ENCODE data around the gene NDUFB4.

NDUFB4 gene

GRCh38 chr3:120596116-120596852 is at the start of gene NDUFB4 (continued):
- TF ChIP-seq ZSCAN16 (tag by site-specific recombination; IDR thresholded peaks at IDR 0.05) (no peak), ZEB2 (tag by site-specific recombination; IDR thresholded peaks at IDR 0.05) (no peak), TSHZ1 (tag by site-specific recombination; IDR thresholded peaks at IDR 0.05; ENCODE audit: borderline replicate concordance) (no peak), ZNF394 (tag by site-specific recombination; IDR thresholded peaks at IDR 0.05; ENCODE audit: borderline replicate concordance) (no peak), HOXD13 (CRISPR knock-in tag; IDR thresholded peaks at IDR 0.05; ENCODE audit: borderline replicate concordance) (no peak), KLF8 (tag by site-specific recombination; IDR thresholded peaks at IDR 0.05) (no peak), ZFP69B (tag by site-specific recombination; IDR thresholded peaks at IDR 0.05) (no peak), KLF17 (tag by site-specific recombination; IDR thresholded peaks at IDR 0.05) (no peak), HOXA7 (CRISPR knock-in tag; IDR thresholded peaks at IDR 0.05; ENCODE audit: borderline replicate concordance) (no peak), ZNF791 (tag by site-specific recombination; IDR thresholded peaks at IDR 0.05) (no peak), ZBTB11 (tag by site-specific recombination; conservative IDR thresholded peaks at IDR 0.05; ENCODE audit: low read depth) (no peak), SETDB1 (IDR thresholded peaks at IDR 0.05; ENCODE audit: insufficient read length, low read length) (no peak), ZNF169 (tag by site-specific recombination; IDR thresholded peaks at IDR 0.05) (no peak), HIC1 (tag by site-specific recombination; IDR thresholded peaks at IDR 0.05) (no peak), ZNF221 (tag by site-specific recombination; IDR thresholded peaks at IDR 0.05; ENCODE audit: borderline replicate concordance) (no peak), ZNF830 (tag by site-specific recombination; IDR thresholded peaks at IDR 0.05; ENCODE audit: low read depth) (no peak), RBAK (tag by site-specific recombination; IDR thresholded peaks at IDR 0.05) (no peak), ZNF585B (tag by site-specific recombination; IDR thresholded peaks at IDR 0.05) (no peak), ZNF561 (tag by site-specific recombination; IDR thresholded peaks at IDR 0.05; ENCODE audit: borderline replicate concordance) (0 out of 2 replicates have a peak, but pooled peaks have one; percentile 18), ZSCAN30 (tag by site-specific recombination; IDR thresholded peaks at IDR 0.05) (0 out of 2 replicates have a peak, but pooled peaks have one; percentile 44), ZNF626 (tag by site-specific recombination; IDR thresholded peaks at IDR 0.05) (no peak), ZNF600 (tag by site-specific recombination; IDR thresholded peaks at IDR 0.05) (0 out of 2 replicates have a peak, but pooled peaks have one; percentile 9), HOXC10 (CRISPR knock-in tag; IDR thresholded peaks at IDR 0.05) (no peak), ZNF391 (tag by site-specific recombination; IDR thresholded peaks at IDR 0.05; ENCODE audit: borderline replicate concordance, low read depth) (no peak), ZNF398 (tag by site-specific recombination; IDR thresholded peaks at IDR 0.05) (no peak), ZNF510 (tag by site-specific recombination; IDR thresholded peaks at IDR 0.05; ENCODE audit: insufficient replicate concordance) (no peak), GLI2 (tag by site-specific recombination; IDR thresholded peaks at IDR 0.05; ENCODE audit: borderline replicate concordance, low read depth) (no peak), ZNF121 (tag by site-specific recombination; IDR thresholded peaks at IDR 0.05) (no peak)

Data from HEK293 (cell line).